Umbilical cord (tissue), 2 donors: ENCODE measurements around the gene TNS3. TPM values are rescaled to one million over a fixed set of nuclear protein-coding genes. Genes with fewer than 3 reads are reported as not detected.
"Not testable (repeated sequence)": the region's sequence is repeated elsewhere in the genome, so short reads cannot be mapped to it uniquely, and the experiment has no call there.

ENCODE experiments used
- DNase-seq: peaks from one replicate; pipeline ENCODE4 v3.0.0-alpha.2; 2015; ENCODE audit warnings: low spot score
- total RNA-seq: library from RNA; depleted of rRNA; stranded (reverse); fragments of >200 nt; gene quantifications from one replicate; pipeline ENCODE4 v1.2.3, GENCODE V29; 2014; ENCODE audit warnings: low replicate concordance; ENCODE audit not compliant: insufficient read depth

Gene TNS3
- total RNA-seq: 73.9 TPM

- DNase-seq: no peak
Measured at GRCh38 chr7:47581804-47582763, at the start of gene TNS3. Gene TNS3 (minus strand): TSS chr7:47582111. CDS start chr7:47439636, 142,475 bp downstream.

- no peak for DNase-seq
Measured at GRCh38 chr7:47631711-47632110, 49.8 kb upstream of the TNS3 start.

GRCh38 chr7:47627580-47628283 is 45.8 kb upstream of the TNS3 start:
- DNase-seq: no peak

- DNase-seq: no peak
Measured at GRCh38 chr7:47625861-47626715, 44.2 kb upstream of the TNS3 start.

- no peak for DNase-seq
Measured at GRCh38 chr7:47624689-47625088, 42.8 kb upstream of the TNS3 start.

GRCh38 chr7:47622946-47623640 is 41.2 kb upstream of the TNS3 start:
- peak; percentile 96 for DNase-seq

GRCh38 chr7:47622586-47622945 is 40.7 kb upstream of the TNS3 start:
- no peak for DNase-seq

- no peak for DNase-seq
Measured at GRCh38 chr7:47621979-47622561, 40.2 kb upstream of the TNS3 start.

- no peak for DNase-seq
Measured at GRCh38 chr7:47621347-47621746, 39.4 kb upstream of the TNS3 start.

GRCh38 chr7:47619806-47620205 is 37.9 kb upstream of the TNS3 start:
- no peak for DNase-seq

- no peak for DNase-seq
Measured at GRCh38 chr7:47617131-47617530, 35.2 kb upstream of the TNS3 start.

- no peak for DNase-seq
Measured at GRCh38 chr7:47614450-47614849, 32.5 kb upstream of the TNS3 start.

- no peak for DNase-seq
Measured at GRCh38 chr7:47611045-47611511, 29.2 kb upstream of the TNS3 start.

GRCh38 chr7:47610506-47611044 is 28.7 kb upstream of the TNS3 start:
- DNase-seq: peak; percentile 60

GRCh38 chr7:47609803-47610452 is 28.0 kb upstream of the TNS3 start:
- peak; percentile 95 for DNase-seq

- DNase-seq: not testable (repeated sequence)
Measured at GRCh38 chr7:47606593-47607046, 24.7 kb upstream of the TNS3 start.

- no peak for DNase-seq
Measured at GRCh38 chr7:47605816-47606575, 24.1 kb upstream of the TNS3 start.

- no peak for DNase-seq
Measured at GRCh38 chr7:47604496-47604890, 22.6 kb upstream of the TNS3 start.
